Activated naive CD8-positive, alpha-beta T cell treated with anti-CD3 and anti-CD28 coated beads, Interleukin-2, amount 50 U/mL, for 24 hours (primary cell): ENCODE data around the gene APLN.

Experiments
- ATAC-seq: fragments of 150-1000 bp; cut with Tn5 transposase; one replicate; pipeline ENCODE4 v1.10.0; 2021
- DNase-seq: peaks from one replicate; pipeline ENCODE4 v3.0.0; 2021
- H3K27ac Mint-ChIP-seq: one replicate; pipeline ENCODE4 v1.8.0; 2021; ENCODE audit warnings: mild to moderate bottlenecking, mixed read lengths
- H3K27me3 Mint-ChIP-seq: one replicate; pipeline ENCODE4 v1.8.0; 2021; ENCODE audit warnings: mixed read lengths
- H3K36me3 Mint-ChIP-seq: one replicate; pipeline ENCODE4 v1.8.0; 2021; ENCODE audit warnings: low read depth, mixed read lengths
- H3K4me1 Mint-ChIP-seq: one replicate; pipeline ENCODE4 v1.8.0; 2021; ENCODE audit warnings: mixed read lengths
- H3K4me3 Mint-ChIP-seq: one replicate; pipeline ENCODE4 v1.8.0; 2021; ENCODE audit warnings: mild to moderate bottlenecking, moderate library complexity, mixed read lengths
- H3K9me3 Mint-ChIP-seq: one replicate; pipeline ENCODE4 v1.8.0; 2021; ENCODE audit warnings: mixed read lengths

Gene APLN

GRCh38 chrX:129608496-129608895 is 46.3 kb downstream of the APLN start:
- peaks cover 19% of the 10 kb centered on the region for H3K4me1 Mint-ChIP-seq

GRCh38 chrX:129606918-129607317 is 47.8 kb downstream of the APLN start:
- no peaks in the 10 kb centered on the region for H3K27me3 Mint-ChIP-seq
- H3K4me1 Mint-ChIP-seq = peaks cover 19% of the 10 kb centered on the region
- ATAC-seq (no peak), DNase-seq (peak; percentile 58)
- no peak overlapping the region for H3K27ac Mint-ChIP-seq
- H3K4me3 Mint-ChIP-seq = no peak overlapping the region
- no peaks in the 10 kb centered on the region for H3K36me3 Mint-ChIP-seq
- H3K9me3 Mint-ChIP-seq = no peaks in the 10 kb centered on the region

More at GRCh38 chrX:129608496-129608895, 46.3 kb downstream of the APLN start:
- no peak for ATAC-seq
- H3K27me3 Mint-ChIP-seq = no peaks in the 10 kb centered on the region
- H3K27ac Mint-ChIP-seq = no peak overlapping the region
- H3K36me3 Mint-ChIP-seq = no peaks in the 10 kb centered on the region
- no peak overlapping the region for H3K4me3 Mint-ChIP-seq
- H3K9me3 Mint-ChIP-seq = no peaks in the 10 kb centered on the region
- DNase-seq = no peak

GRCh38 chrX:129600981-129601424 is 53.8 kb downstream of the APLN start:
- H3K4me3 Mint-ChIP-seq = no peak overlapping the region
- no peaks in the 10 kb centered on the region for H3K27me3 Mint-ChIP-seq
- ATAC-seq = no peak
- no peak overlapping the region for H3K27ac Mint-ChIP-seq
- no peaks in the 10 kb centered on the region for H3K36me3 Mint-ChIP-seq
- DNase-seq = no peak
- peaks cover 15% of the 10 kb centered on the region for H3K4me1 Mint-ChIP-seq
- H3K9me3 Mint-ChIP-seq = no peaks in the 10 kb centered on the region

- no peak overlapping the region for H3K4me3 Mint-ChIP-seq
- no peak overlapping the region for H3K27ac Mint-ChIP-seq
- no peaks in the 10 kb centered on the region for H3K27me3 Mint-ChIP-seq
- ATAC-seq (no peak), DNase-seq (no peak)
- H3K4me1 Mint-ChIP-seq = peaks cover 12% of the 10 kb centered on the region
- H3K36me3 Mint-ChIP-seq = no peaks in the 10 kb centered on the region
- no peaks in the 10 kb centered on the region for H3K9me3 Mint-ChIP-seq
These were observed 54.8 kb downstream of the APLN start for GRCh38 chrX:129599996-129600395.

- H3K27ac Mint-ChIP-seq = no peak overlapping the region
- ATAC-seq (no peak), DNase-seq (no peak)
- no peaks in the 10 kb centered on the region for H3K27me3 Mint-ChIP-seq
- peaks cover 8% of the 10 kb centered on the region for H3K4me1 Mint-ChIP-seq
- no peak overlapping the region for H3K4me3 Mint-ChIP-seq
- H3K9me3 Mint-ChIP-seq = no peaks in the 10 kb centered on the region
- no peaks in the 10 kb centered on the region for H3K36me3 Mint-ChIP-seq
These were observed 55.3 kb downstream of the APLN start for GRCh38 chrX:129599499-129599898.

GRCh38 chrX:129597905-129598304 is 56.9 kb downstream of the APLN start:
- H3K27ac Mint-ChIP-seq = no peak overlapping the region
- DNase-seq (no peak), ATAC-seq (no peak)
- H3K4me1 Mint-ChIP-seq = no peaks in the 10 kb centered on the region
- no peak overlapping the region for H3K4me3 Mint-ChIP-seq
- H3K36me3 Mint-ChIP-seq = no peaks in the 10 kb centered on the region
- no peaks in the 10 kb centered on the region for H3K27me3 Mint-ChIP-seq
- no peaks in the 10 kb centered on the region for H3K9me3 Mint-ChIP-seq

- DNase-seq (no peak), ATAC-seq (no peak)
- H3K27ac Mint-ChIP-seq = no peak overlapping the region
- H3K4me3 Mint-ChIP-seq = no peak overlapping the region
- no peaks in the 10 kb centered on the region for H3K36me3 Mint-ChIP-seq
- no peaks in the 10 kb centered on the region for H3K4me1 Mint-ChIP-seq
- no peaks in the 10 kb centered on the region for H3K27me3 Mint-ChIP-seq
- no peaks in the 10 kb centered on the region for H3K9me3 Mint-ChIP-seq
These were observed 58.7 kb downstream of the APLN start for GRCh38 chrX:129596077-129596476.
